ENCODE data around the gene FCAMR. TPM values are rescaled to one million over a fixed set of nuclear protein-coding genes. Genes with fewer than 3 reads are reported as not detected.

The FCAMR gene
- total and polyA plus RNA-seq, 2 donors (not counting 3 experiments of a cell fraction or from before 2014, with no cell fraction given) = not detected

GRCh38 chr1:206949208-206949607 is 21.1 kb downstream of the FCAMR start:
- ChIA-PET POLR2A (no interaction called here), CTCF (no interaction called here)
- no peak for FAIRE-seq
- no peak overlapping the region for H3K27ac ChIP-seq (ENCODE audit: insufficient read depth, low read depth, low read length)
- no peaks in the 10 kb centered on the region for H3K36me3 ChIP-seq (ENCODE audit: control insufficient read depth in 2 of 2, extremely low read depth in 1 of 2, insufficient read depth in 2 of 2, low read length in 2 of 2)
- dilution Hi-C loops (cut with MboI; ENCODE audit: extremely low pct_ligation_motif_present, low sequenced_read_pairs) = no loop called here
- DNase-seq (ENCODE audit: low read depth, low spot score) = no peak
- H3K4me2 ChIP-seq (ENCODE audit: insufficient read depth, low read length) = no peak overlapping the region
- H3K27me3 ChIP-seq (ENCODE audit: control insufficient read depth in 2 of 2, insufficient read depth in 2 of 2, low read length in 2 of 2) = peaks cover 0 to 3% of the 10 kb centered on the region in 2 experiments
- no peaks in the 10 kb centered on the region for H4K20me1 ChIP-seq (replicated peaks; ENCODE audit: control insufficient read depth, extremely low read depth, insufficient read depth, low read length)
- H3K4me1 ChIP-seq (ENCODE audit: control insufficient read depth, extremely low read depth, insufficient read depth, low read length) = no peaks in the 10 kb centered on the region
- no peak overlapping the region for H2AFZ ChIP-seq (ENCODE audit: low read depth, low read length)
- H3K4me3 ChIP-seq (replicated peaks in 1 of 3; ENCODE audit: insufficient read depth in 1 of 3, low read depth in 1 of 3, low read length in 3 of 3) = no peak overlapping the region
- intact Hi-C loops (cut with micrococcal nuclease) = no loop called here
- no TSS peak for BruUV-seq (replicated peaks)
- no peaks in the 10 kb centered on the region for H3K9me3 ChIP-seq (replicated peaks; ENCODE audit: control insufficient read depth, insufficient read depth, low read length)
- no peak overlapping the region for H3K9ac ChIP-seq (replicated peaks; ENCODE audit: extremely low read depth, insufficient read depth, low read length)
- TF ChIP-seq JUN (IDR thresholded peaks at IDR 0.05; ENCODE audit: borderline replicate concordance, insufficient read depth, insufficient read length, low read depth) (no peak), CTCF (IDR thresholded peaks at IDR 0.05; ENCODE audit: extremely low read depth in 1 of 2, insufficient read depth in 1 of 2, low read depth in 1 of 2, low read length in 2 of 2) (no peak), GATA2 (IDR thresholded peaks at IDR 0.05; ENCODE audit: insufficient read depth, insufficient read length, low read depth, low read length) (no peak), POLR2AphosphoS5 (IDR thresholded peaks at IDR 0.05; ENCODE audit: insufficient read depth, low read depth, low read length) (no peak), EZH2 (IDR thresholded peaks at IDR 0.05; ENCODE audit: borderline replicate concordance, low read depth, low read length, severe bottlenecking) (no peak), POLR2A (IDR thresholded peaks at IDR 0.05; ENCODE audit: low read depth, low read length) (no peak), FOS (IDR thresholded peaks at IDR 0.05; ENCODE audit: borderline replicate concordance, insufficient read depth, low read length) (no peak), MAX (IDR thresholded peaks at IDR 0.05; ENCODE audit: insufficient read depth, insufficient read length) (no peak), MYC (IDR thresholded peaks at IDR 0.05; ENCODE audit: low read depth, low read length) (no peak)
- no peaks in the 10 kb centered on the region for H3K79me2 ChIP-seq (ENCODE audit: control insufficient read depth, insufficient read depth, low read length)
- H3K9me1 ChIP-seq (replicated peaks; ENCODE audit: control insufficient read depth, extremely low read depth, insufficient read depth, low read length) = no peaks in the 10 kb centered on the region

All from endothelial cell of umbilical vein (primary cell).